Osteocyte (in vitro differentiated cells): ENCODE measurements around the gene CSDE1. TPM values are rescaled to one million over a fixed set of nuclear protein-coding genes. Genes with fewer than 3 reads are reported as not detected.

Source experiments
- DNase-seq: peaks from one replicate; pipeline ENCODE4 v3.0.0; 2021; ENCODE audit warnings: mixed read lengths; ENCODE audit not compliant: unreplicated experiment; ENCODE audit errors: extremely low spot score
- H3K27ac Mint-ChIP-seq: one replicate; pipeline ENCODE4 v1.8.0; 2021; ENCODE audit warnings: mild to moderate bottlenecking, mixed read lengths; ENCODE audit not compliant: unreplicated experiment
- H3K27me3 Mint-ChIP-seq: one replicate; pipeline ENCODE4 v1.8.0; 2021; ENCODE audit warnings: mixed read lengths; ENCODE audit not compliant: unreplicated experiment
- H3K36me3 Mint-ChIP-seq: one replicate; pipeline ENCODE4 v1.8.0; 2021; ENCODE audit warnings: mixed read lengths; ENCODE audit not compliant: unreplicated experiment
- H3K4me1 Mint-ChIP-seq: one replicate; pipeline ENCODE4 v1.8.0; 2021; ENCODE audit warnings: mixed read lengths; ENCODE audit not compliant: unreplicated experiment
- H3K4me3 Mint-ChIP-seq: one replicate; pipeline ENCODE4 v1.8.0; 2021; ENCODE audit warnings: mild to moderate bottlenecking, moderate library complexity, mixed read lengths; ENCODE audit not compliant: unreplicated experiment
- H3K9me3 Mint-ChIP-seq: one replicate; pipeline ENCODE4 v1.8.0; 2021; ENCODE audit warnings: mixed read lengths; ENCODE audit not compliant: unreplicated experiment
- total RNA-seq: library from RNA; stranded (reverse); gene quantifications from 2 replicates; pipeline ENCODE4 v1.2.1, GENCODE V29; 2021
- TF ChIP-seq, protein P1 (sequence below): fragments of 200-600 bp; sonication (generic); IDR thresholded peaks from 2 replicates; pipeline ENCODE4 v1.5.0; 2021; ENCODE audit warnings: antibody characterized with exemption, mild to moderate bottlenecking, moderate library complexity

CSDE1 gene
- total RNA-seq, 1 donor from 2014 or later, result 499 TPM

DNA sequence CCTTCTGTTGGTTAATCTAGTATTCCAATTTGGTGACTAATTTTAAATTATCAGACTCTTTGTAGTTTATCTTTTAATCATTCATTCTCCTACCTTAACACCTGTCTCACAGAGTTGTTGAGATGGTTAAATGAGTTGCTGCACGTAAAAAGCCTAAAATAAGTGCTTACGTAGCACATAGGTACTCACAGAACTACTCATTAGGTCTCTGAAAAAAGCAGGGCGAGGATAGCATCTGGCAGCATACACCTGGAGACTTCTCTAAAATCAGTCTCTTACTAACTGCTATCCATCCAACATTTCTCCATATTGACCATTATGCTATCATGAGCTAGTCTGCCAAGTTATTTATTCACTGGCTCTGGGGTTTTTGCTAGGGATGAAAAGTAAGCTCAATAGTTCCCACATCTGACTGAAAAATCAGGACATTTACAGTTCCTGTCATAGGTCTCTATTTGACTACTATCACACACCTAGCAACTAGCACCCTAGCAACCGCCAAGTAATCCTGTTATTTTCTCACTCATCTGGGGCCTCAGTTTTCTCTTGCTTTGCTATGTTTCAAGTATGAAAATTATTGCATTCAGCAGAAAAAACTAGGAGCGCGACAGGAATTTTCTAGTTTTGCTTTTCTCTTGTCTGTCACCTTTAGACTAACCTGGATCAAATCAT lies 11.2 kb downstream of the CSDE1 start:
- Mint-ChIP-seq H3K4me1 (peaks cover 13% of the 10 kb centered on the region), H3K4me3 (no peak overlapping the region), H3K36me3 (peaks cover 50% of the 10 kb centered on the region), H3K27me3 (no peaks in the 10 kb centered on the region), H3K9me3 (no peaks in the 10 kb centered on the region), H3K27ac (no peak overlapping the region)
- TF ChIP-seq, protein P1, sequence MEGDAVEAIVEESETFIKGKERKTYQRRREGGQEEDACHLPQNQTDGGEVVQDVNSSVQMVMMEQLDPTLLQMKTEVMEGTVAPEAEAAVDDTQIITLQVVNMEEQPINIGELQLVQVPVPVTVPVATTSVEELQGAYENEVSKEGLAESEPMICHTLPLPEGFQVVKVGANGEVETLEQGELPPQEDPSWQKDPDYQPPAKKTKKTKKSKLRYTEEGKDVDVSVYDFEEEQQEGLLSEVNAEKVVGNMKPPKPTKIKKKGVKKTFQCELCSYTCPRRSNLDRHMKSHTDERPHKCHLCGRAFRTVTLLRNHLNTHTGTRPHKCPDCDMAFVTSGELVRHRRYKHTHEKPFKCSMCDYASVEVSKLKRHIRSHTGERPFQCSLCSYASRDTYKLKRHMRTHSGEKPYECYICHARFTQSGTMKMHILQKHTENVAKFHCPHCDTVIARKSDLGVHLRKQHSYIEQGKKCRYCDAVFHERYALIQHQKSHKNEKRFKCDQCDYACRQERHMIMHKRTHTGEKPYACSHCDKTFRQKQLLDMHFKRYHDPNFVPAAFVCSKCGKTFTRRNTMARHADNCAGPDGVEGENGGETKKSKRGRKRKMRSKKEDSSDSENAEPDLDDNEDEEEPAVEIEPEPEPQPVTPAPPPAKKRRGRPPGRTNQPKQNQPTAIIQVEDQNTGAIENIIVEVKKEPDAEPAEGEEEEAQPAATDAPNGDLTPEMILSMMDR, result no peak
- no peak for DNase-seq

DNA sequence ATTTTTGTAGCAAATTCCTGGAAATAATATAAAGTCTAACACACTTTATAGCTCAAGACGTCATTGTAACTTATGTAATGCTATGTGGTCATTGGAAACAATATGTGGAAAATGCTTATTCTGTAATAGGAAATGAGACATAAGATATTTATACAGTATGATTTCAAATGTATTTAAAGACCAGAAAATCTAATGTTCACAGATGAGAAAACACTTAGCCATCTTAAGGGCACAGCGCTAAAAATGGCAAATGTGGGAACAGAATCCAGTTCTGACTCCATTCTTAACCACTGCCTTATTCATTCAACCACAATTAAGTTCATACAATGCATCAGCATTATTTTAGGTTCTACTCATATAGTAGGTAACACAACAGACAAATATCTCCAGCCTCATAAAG lies 12.5 kb downstream of the CSDE1 start:
- no peaks in the 10 kb centered on the region for H3K9me3 Mint-ChIP-seq
- H3K27ac Mint-ChIP-seq, result peak overlapping the region; percentile 1
- no peak overlapping the region for H3K4me3 Mint-ChIP-seq
- TF ChIP-seq, protein P1, result no peak
- H3K4me1 Mint-ChIP-seq, result peaks cover 3% of the 10 kb centered on the region
- H3K27me3 Mint-ChIP-seq, result no peaks in the 10 kb centered on the region
- H3K36me3 Mint-ChIP-seq, result peaks cover 55% of the 10 kb centered on the region
- DNase-seq, result no peak

DNA sequence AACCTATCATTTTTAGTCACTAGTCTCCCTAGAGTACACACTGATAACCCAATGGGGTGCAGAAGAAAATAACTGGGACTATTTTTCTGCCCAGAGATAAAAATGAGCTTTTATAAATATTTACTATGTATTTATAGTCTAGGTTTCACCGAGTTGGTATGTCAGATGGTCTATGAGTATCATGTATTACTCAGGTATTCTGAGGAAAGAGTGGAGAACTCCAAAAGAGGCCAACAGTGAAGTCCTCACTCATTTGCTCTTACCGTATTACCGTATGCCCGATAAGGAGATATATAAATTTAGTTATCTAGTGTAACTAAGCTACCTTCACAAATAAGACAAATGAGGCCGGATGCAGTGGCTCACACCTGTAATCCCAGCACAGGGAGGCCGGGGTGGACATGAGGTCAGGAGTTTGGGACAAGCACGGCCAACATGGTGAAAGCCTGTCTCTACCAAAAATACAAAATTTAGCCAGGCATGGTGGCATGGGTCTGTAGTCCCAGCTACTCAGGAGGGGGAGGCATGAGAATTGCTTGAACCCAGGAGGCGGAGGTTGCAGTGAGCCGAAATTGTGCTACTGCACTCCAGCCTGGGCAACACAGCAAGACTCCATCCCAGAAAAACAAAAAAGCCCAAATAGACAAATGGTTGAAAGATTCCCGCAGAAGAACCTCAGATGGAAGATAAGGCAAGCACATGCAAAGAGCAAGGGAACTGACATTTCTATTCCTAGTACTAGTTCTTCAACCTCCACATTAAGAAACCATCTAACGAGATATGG lies 15.6 kb downstream of the CSDE1 start:
- Mint-ChIP-seq H3K9me3 (no peaks in the 10 kb centered on the region), H3K36me3 (peaks cover 38% of the 10 kb centered on the region), H3K27ac (no peak overlapping the region), H3K27me3 (no peaks in the 10 kb centered on the region), H3K4me1 (peaks cover 3% of the 10 kb centered on the region), H3K4me3 (no peak overlapping the region)
- TF ChIP-seq, protein P1, result no peak
- DNase-seq, result no peak

DNA sequence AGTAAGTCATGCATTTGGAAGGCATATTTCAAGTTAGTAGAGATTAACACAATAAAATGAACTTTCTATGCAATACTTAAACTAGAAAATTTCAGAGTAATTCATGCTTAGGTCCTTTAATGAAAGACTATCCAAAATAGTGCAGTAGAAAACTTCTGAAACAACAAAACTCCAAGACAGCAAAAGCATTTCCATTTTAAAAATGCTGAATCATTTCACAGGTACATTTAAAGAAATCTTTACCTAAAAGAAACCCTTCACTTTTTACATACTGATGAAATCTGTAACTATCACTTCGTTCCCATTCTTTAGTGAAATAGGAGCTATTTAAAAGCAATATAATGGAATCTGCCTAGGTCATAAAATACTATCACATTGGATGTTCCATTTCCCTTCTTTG lies 17.5 kb downstream of the CSDE1 start:
- DNase-seq, result no peak
- H3K27me3 Mint-ChIP-seq, result no peaks in the 10 kb centered on the region
- H3K4me3 Mint-ChIP-seq, result no peak overlapping the region
- H3K9me3 Mint-ChIP-seq, result no peaks in the 10 kb centered on the region
- TF ChIP-seq, protein P1, result no peak
- H3K27ac Mint-ChIP-seq, result no peak overlapping the region
- H3K36me3 Mint-ChIP-seq, result peaks cover 52% of the 10 kb centered on the region
- H3K4me1 Mint-ChIP-seq, result peaks cover 3% of the 10 kb centered on the region

DNA sequence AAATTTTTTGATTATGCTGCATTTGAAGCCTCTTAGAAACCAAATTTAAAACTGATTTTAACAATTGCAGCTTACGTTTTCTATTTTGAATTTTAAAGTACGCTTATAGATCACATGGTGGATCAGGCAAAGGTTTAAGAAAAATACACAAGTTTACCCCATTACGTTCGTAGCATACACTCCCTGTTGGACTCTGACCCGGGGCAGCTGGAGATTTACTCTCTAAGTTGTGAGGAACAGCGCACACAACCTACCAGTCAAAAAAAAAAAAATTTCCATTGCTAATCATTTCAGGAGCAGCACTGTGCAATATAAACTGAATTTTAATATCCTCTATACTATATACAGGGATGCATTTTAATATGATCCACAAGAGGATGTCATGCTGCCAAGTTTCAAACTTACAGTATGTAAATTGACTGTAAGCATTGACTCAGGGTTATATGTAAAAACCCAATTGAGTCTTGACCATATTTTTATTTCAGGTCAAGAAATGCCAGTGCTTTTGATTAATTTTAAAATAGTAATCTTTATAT lies 20.4 kb downstream of the CSDE1 start:
- Mint-ChIP-seq H3K36me3 (peaks cover 54% of the 10 kb centered on the region), H3K4me3 (no peak overlapping the region), H3K27ac (no peak overlapping the region), H3K9me3 (no peaks in the 10 kb centered on the region), H3K27me3 (no peaks in the 10 kb centered on the region), H3K4me1 (peaks cover under 1% of the 10 kb centered on the region)
- TF ChIP-seq, protein P1, result no peak
- no peak for DNase-seq
